COR-L47 (cell line): Measurements from ENCODE around the gene SLC16A5.
A peak's percentile ranks its signal among the peaks of the same experiment; 100 is the strongest.
"Not testable (repeated sequence)": the region's sequence is repeated elsewhere in the genome, so short reads cannot be mapped to it uniquely, and the experiment has no call there.

ENCODE experiments used
- DNase-seq: peaks from one replicate; lab custom pipeline; 2025; lab: John Stamatoyannopoulos, UW

The SLC16A5 gene

DNA sequence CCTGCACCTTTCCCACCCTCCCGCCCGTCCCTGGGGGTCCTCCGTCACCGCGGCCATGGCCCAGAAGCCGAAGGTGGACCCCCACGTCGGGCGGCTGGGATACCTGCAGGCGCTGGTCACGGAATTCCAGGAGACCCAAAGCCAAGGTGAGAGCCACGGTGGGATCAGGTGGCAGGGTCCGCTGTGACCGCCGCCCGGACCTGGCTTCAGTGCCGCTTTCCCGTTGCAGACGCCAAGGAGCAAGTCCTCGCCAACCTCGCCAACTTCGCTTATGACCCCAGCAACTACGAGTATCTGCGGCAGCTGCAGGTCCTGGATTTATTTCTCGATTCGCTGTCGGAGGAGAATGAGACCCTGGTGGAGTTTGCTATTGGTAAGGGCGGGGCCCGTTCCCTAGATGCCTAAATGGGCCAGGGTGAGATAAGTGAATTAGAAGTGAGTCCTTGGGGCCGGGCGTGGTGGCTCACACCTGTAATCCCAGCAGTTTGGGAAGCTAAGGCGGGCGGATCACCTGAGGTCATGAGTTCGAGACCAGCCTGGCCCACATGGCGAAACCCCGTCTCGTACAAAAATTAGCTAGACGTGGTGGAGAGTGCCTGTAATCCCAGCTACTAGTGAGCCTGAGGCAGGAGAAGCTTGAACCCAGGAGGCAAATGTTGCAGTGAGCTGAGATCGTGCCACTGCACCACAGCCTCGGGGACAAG is 22.6 kb downstream of the SLC16A5 start:
- no peak for DNase-seq

DNA sequence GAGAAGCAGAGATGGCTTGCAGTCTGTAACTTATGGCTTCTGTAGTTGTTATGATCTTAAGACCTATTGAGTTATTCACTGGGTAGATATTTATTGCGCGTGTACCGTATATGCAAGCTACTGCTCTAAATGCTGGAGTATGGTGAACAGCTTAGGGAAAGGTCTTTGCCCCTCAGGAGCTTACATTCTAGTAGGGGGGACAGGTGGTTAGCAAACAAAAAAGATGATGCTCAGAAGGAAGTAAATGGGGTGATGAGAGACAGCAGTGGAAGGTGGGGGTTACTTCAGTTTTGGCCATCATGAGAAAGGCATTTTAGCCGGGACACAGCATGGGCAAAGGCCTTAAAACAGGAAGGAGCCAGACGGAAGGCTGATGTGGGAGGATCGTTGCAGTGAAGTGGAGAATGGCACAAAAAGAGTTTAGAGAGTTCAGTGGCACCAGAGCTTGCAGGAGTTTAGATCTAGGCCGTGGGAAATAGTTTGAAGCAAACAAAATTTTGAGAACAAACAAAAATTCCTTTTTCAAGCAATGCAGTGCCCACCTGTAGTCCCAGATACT is 24.1 kb downstream of the SLC16A5 start:
- no peak for DNase-seq

DNA sequence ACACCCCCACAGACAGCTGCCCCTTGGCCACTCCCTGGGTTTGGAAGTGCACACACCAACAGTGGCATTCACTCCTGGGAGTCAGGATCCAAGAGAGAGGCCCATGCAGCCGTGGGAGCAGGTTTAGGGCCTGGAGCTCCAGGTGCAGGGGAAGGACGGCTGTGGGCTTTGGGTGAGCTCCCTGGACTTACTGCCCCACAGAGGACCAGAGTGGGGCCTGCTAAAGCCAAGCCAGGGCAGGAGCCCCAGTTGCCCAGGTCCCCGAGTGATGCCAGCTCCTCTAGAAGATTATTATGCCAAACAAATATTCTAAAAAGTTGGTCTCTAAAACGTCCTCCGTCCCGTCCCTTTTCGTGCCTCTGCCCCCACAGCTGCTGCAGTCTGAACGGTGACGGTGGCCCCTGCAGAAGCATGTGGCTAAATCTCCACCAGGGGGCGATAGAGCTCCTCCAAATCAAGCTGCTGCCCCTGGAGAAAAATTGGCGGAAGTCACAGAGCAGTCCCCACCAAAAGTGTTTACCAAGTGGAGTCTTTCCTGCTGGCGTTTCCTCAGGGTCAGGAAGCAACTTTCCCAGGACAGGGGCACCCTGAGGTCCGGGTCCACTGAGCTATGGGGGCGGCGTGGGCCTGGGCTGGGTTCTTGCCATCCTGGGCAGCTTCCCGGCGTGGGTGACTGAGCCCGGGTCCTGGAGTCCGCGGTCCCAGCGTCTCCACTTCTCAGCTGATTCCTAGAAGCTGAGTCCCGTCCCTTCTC is 26.2 kb downstream of the SLC16A5 start:
- peak; percentile 73 for DNase-seq

DNA sequence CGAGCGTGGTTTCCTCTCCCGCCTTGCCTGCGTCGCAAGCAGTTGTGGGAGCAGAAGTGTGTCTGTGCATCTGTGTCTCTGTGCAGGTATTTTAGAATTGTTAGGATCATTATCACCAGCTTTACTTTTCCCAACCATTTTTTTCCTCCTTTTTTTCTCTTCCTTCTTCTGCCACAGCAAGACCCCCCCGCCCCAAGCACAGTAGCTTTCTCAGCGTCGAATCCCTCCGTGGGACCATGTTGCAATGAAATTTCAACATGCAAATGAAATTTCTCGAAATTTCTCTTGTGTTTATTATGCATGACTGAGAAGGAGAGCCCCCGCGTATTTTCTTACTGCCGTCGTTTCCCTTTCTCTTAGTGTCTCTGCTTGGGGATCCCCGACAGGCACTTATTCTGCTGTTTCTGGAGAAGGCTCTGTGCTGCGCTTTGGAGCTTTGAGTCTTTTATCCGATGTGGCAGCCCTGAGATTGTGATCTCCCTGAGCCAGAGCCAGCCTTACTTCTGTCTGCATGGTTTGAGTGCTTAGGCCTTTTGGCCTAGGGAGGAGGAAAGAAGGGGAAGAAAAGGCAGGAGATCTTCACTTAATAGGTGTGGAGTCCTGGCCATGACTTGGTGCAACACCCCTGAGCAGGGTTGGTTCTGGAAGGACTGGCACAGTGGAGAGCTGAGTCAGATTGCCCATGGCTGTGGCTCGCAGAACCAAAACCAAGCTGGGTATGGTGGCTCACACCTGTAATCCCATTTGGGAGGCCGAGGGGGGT is 27.0 kb downstream of the SLC16A5 start:
- no peak for DNase-seq

DNA sequence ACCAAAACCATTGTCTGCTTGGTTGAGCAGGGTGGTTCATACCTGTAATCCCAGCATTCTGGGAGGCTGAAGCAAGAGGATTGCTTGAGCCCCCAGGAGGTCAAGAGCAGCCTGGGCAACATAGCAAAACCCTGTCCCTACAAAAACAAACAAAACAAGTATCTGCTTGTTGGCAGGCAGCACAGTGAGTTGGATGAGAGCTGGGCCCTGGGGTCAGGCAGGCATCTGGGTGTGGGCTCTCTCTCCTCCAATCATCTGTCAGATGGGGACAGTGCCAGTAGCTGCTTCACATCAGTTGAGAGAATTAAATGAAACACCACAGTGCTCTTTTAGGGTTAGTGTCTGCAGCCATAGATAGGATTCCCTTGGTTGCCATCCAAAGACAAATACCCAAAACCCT is 27.8 kb downstream of the SLC16A5 start:
- no peak for DNase-seq

DNA sequence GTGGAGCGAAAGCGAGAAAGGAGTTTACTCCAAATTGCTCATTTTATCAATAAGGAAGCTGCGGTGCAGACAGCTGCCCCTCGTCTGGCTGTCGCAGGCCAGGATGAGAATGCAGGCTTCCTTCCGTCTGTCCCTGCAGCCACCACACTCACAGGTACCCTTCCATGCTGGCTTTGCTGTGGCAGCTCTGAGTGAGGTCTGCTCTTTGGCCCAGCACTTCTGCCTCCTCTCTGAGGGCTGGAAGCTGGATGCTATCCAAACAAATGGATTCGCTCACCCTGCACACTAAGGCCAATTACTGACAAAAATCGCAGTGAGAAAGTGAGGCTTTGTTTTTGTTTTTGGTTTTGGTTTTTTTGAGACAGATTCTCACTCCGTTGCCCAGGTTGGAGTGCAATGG is 29.0 kb downstream of the SLC16A5 start:
- no peak for DNase-seq

DNA sequence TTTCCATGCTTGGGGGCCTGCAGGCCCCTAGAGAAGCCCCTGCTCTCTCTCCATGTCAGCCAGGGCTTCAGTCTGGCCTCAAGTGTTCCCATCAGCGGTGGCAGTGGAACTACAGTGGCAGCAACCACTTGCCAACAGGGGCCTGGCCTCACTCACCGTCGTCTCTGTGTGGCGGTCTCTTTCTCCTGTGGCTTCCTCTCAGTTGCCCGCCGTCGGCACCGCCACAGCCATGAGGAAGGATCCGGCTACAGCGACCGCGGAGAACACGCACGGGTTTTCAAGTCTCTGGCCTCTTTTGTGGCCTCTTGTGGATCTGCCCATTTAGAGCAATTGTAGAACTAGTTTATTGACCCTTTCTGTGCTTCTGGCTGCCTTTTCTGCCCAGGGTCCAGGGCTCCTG is 30.6 kb downstream of the SLC16A5 start:
- DNase-seq: no peak

DNA sequence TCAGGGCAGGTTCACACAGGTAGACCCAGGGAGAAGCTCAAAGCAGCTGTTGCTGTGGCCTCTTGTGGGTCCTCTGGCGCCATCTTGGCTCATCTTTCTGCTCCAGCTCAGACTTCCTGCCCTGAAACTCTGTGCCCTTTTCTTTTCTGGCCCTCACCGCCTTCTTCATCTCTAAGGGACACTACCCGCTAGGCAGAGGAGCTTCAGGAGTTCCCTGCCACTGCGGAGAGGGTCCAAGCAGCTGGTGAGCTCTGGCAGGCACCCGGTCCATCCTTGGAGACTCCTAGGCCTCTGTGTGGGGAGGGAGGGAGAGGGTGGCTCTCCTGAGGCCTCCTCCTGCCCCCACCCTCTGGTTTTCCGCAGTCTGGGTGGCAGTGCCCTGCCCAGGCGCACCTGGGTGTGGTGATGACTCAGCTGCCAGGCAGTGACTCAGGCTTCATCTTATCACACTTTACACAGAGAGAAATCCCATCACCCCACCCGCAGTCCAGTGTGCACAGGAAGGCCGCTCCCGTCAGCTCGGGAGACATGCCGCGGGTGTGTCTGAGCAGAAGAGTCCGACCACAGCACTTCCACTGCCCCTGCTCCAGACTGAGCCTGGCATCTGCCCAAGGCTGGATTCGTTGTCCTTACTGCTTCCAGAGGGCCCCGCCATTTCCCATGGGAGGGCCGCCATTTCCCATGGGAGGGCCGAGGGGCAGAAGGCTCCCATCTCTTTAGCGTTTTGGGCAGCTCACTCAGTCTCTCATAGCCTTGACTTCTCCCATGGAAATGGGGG is 36.5 kb downstream of the SLC16A5 start:
- peak; percentile 60 for DNase-seq

DNA sequence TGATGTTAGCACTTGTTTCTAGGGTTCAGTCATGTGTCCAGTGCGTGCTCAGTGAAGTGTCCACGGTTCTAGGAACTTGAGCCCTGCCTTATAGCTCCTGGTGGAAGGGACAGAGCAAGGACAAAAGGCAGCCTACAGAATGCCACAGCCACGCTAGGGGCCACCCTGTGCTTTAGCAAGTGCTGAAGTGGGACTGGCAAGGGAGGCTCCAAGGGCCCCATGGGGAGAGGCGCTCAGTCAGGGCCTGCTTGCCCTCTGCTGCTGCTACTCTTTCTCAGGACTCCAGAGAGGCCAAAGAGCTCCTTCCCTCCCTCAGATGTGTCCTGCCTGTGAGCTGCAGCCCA is 37.0 kb downstream of the SLC16A5 start:
- no peak for DNase-seq

DNA sequence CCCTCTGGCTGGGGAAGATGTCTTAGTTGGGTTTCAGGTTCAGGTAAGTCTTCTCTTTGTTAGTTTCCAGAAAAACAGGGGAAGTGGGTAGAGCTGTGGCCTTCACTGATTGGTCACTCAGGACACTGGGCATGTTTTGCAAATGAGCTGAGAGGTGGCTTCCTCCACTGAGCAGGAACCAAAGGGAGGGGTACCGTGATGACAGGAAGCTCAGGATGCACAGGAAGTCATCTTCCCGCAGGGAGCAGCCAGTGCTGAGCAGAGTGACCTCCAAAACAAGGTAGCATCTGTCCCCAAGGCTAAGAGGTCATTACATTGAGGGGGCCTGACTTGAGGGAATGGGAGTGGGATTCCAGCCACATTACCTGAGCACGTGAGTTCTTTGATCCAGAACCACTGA is 38.2 kb downstream of the SLC16A5 start:
- DNase-seq: no peak

DNA sequence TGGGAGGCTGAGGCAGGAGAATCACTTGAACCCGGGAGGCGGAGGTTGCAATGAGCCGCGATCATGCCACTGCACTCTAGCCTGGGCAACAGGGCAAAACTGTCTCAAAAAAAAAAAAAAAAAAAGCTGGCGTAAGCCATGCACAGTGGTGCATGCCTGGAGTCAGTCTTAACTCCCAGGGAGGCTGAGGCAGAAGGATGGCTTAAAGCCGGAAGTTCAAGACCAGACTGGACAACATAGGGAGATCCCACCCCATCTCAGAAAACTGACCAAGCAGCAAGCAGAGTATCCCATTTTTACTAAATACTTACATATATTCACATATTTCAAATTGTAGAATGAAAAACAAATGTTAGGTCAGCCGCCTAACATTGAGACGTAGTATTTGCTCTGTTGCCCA is 39.2 kb downstream of the SLC16A5 start:
- no peak for DNase-seq

DNA sequence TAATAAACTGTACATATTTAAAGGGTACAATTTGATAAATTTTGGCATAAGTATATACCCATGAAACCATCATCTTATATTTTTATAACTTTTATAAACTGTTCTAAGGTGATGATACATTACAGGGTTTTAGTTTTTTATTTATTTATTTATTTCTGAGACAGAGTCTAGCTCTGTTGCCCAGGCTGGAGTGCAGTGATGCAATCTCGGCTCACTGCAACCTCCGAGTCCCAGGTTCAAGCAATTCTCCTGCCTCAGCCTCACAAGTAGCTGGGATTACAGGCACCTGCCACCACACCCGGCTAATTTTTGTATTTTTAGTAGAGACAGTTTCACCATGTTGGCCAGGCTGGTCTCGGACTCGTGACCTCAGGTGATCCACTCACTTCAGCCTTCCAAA is 40.2 kb downstream of the SLC16A5 start:
- not testable (repeated sequence) for DNase-seq

DNA sequence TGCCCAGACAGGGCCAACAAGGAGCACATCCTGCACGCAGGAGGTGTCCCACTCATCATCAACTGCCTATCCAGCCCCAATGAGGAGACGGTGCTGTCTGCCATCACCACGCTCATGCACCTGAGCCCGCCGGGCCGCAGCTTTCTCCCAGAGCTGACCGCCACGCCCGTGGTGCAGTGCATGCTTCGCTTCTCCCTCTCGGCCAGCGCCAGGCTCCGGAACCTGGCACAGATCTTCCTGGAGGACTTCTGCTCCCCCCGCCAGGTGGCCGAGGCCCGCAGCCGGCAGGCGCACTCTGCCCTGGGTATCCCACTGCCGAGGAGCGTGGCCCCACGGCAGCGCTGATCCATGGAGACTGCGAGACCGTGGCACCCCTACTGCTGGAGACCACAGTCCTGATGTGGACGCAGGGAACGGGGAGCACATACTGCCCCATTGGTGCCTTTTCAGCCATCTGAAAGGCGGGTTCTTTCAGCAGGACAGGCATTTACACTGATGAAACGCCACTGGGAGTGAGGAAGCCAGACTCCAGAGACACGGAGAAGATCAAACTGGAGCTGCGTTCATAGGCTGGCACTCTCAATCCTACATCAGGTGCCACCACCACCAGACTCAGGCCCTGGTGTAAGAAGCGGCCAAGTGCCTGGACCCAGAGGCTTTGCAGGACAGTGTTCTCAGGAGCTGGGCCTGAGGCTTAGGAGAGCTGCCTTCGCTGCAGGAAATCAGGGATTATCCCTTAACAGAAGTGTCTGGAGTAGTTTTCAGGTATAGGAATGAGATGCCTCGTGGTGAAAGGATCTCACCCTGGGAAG is 41.1 kb downstream of the SLC16A5 start:
- no peak for DNase-seq

DNA sequence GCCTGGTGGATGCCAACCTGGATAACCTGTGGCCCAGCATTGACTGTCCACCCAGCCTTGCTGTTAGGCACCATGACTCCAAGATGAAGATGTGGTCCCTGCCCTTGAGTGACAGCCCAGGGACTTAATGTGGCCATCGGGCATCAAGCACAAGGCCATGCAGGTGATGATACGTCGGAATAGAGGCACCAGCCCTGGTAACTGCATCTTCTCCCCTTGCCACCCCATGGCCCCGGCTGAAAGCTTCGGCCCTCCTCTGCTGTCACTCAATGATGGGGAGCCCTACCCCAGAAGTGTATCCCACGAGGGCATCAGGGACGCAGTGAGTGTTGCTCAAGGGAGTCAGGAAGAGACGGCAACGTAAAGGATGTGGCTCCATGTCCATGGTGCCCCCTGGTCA is 41.8 kb downstream of the SLC16A5 start:
- no peak for DNase-seq

DNA sequence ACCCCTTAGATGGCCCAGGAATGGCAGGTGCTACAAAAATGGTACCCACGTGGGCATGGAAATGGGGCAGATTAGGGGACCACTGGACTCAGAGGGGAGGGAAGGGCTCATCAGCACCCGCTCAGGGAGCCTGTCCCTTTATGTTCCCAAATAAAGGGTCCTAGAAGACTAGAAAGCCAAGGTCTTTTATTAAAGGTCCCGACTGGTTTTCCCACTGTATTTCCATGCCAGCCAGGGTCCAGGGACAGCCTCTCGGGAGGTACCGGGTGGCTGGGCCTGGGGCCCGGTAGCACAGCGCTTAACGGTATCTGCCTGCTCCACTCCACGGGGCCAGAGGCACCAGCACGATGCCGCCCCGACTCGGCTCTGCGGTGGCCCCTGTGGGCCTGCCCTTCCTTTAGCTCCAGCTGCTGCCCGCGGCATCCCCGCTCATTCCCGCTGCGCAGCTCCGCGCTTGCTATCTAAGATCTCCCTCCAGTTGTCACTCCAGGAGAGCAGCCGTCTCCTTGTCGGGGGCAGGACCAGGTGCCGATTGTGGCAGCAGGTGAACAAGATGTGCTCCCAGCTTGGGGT is 42.4 kb downstream of the SLC16A5 start:
- no peak for DNase-seq

DNA sequence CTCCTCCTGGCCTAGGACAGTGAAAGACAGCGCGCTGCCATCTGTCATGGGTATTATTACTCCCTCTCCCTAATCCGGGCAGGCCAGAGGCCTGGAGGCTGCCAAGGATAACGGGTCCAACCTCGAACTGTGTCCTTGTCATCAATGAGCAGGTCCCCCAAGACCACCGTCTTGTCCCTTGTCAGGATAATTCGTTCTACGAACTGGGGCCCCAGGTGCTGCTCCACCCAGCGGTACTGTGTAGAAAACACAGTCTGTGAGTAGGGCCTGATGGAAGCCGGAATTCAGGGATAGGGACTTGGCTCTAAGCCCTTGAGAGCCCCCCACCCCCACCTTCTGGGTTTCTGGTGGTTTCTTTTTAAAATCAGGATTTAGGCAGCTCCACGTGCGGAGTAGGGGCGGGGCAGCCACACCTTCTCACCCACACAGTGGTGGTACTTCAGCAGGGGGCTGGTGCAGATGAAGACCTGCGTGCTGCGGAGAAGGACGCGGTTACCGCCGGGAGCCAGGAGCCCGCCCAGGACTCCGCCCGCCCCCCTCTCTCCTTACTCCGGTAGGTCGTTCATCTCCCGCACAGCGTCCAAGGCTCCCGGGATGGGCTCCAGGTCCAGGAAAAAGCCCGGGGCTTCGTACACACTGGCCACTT is 43.0 kb downstream of the SLC16A5 start:
- peak; percentile 78 for DNase-seq

DNA sequence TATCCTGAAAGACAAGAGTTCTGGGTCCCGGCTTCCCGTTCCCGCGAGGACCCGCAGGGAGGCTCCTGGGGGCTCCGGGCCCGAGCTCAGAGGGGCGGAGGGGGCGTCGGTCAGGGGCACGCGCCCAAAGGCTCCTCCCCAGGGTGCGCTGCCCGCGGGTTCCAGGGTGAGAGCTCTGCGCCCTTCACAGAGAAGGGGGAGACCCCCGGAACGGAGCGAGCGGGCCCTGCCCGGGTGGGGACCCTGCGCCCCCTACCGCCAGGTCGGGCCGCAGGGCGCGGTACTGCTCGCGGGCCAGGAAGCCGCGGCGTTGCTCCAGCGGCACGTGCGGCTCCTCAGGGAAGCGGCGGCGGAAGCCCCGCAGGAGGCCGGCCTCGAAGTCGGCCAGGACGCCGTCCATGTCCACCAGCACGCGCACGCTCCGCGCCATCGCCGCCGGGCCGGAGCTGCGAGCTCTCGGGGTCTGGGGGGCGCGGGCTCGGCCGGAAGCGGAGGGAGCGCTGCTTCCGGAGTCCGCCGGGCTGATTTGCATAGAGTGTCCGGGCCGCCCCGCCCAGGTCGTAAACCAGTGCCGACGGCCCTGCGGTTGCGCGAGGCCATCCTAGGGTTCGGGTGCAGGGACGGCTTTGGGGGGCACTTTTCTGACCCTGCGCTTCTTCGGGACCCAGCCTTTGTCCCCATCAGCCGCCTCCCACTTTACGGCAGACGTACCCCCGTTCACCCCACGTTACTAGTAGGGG is 43.7 kb downstream of the SLC16A5 start, which contains the start of gene NT5C:
TSS of gene NT5C (minus strand) at position 465 of the 740 bp plus-strand sequence. CDS start at position 430, 35 bp downstream.
- peak; percentile 85 for DNase-seq

DNA sequence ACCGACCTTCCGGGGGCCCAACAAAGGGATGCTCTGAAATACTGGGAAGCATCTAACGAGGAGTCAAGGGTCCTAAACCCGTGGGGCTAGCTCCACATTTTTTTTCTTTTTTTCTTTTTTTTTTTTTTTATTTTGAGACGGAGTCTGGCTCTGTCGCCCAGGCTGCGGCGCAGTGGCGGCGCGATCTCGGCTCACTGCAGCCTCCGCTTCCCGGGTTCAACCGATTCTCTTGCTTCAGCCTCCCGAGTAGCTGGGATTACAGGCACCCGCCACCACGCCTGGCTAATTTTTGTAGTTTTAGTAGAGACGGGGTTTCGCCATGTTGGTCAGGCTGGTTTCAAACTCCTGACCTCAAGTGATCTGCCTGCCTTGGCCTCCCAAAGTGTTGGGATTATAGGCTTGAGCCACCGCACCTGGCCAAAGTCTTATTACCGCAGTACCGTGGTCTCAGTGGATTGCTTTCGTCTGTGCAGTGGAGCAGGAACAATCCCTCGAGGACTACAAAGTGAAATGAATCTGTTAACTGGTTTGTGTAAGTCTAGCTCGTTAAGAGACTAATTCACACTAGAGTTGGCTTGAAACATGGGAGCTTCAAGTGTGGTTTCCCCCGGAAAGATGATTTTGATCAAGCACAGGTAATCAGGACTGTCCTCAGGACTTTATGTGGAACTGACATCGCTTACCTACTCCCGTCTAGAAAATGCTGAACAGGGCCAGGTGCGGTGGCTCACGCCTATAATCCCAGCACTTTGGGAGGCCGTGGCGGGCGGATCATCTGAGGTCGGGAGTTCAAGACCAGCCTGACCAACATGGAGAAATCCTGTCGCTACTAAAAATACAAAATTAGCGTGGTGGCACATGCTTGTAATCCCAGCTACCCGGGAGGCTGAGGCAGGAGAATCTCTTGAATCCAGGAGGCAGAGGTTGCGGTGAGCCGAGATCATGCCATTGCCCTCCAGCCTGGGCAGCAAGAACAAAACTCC is 44.6 kb downstream of the SLC16A5 start:
- DNase-seq: not testable (repeated sequence)
